Spleen (tissue), 11 donors: ENCODE results near the gene COL28A1. TPM values are rescaled to one million over a fixed set of nuclear protein-coding genes. Genes with fewer than 3 reads are reported as not detected.

Experiments
- DNase-seq: peaks from one replicate; pipeline ENCODE4 v3.0.0-alpha.2; 2020
- H3K27ac ChIP-seq, 8 donors: fragments of 200-600 bp; sonication (generic) in 7 of 8; 1 replicate in 4 of 8; 2 replicates in 4 of 8; pipeline versions ENCODE4 v1.5.0 to v1.8.0; 2016 to 2021; ENCODE audit warnings: inconsistent platforms in 4 of 8, mild to moderate bottlenecking in 4 of 8, moderate library complexity in 1 of 8
- H3K27me3 ChIP-seq, 7 donors: fragments of 200-600 bp; sonication (generic) in 6 of 7; replicated peaks in 1 of 7; 1 replicate in 4 of 7; 2 replicates in 3 of 7; pipeline versions ENCODE4 v1.5.0 to v1.8.0; 2016 to 2021; ENCODE audit warnings: inconsistent platforms in 3 of 7, mild to moderate bottlenecking in 1 of 7
- H3K36me3 ChIP-seq, 6 donors: fragments of 200-600 bp; sonication (generic) in 5 of 6; 1 replicate in 4 of 6; 2 replicates in 2 of 6; pipeline versions ENCODE4 v1.5.0 to v1.8.0; 2016 to 2021; ENCODE audit warnings: inconsistent platforms in 2 of 6
- H3K4me1 ChIP-seq, 6 donors: fragments of 200-600 bp; sonication (generic) in 5 of 6; 1 replicate in 3 of 6; 2 replicates in 3 of 6; pipeline versions ENCODE4 v1.5.0 to v1.8.0; 2016 to 2021; ENCODE audit warnings: inconsistent platforms in 3 of 6
- H3K4me3 ChIP-seq, 8 donors: fragments of 200-600 bp; sonication (generic) in 7 of 8; 1 replicate in 4 of 8; 2 replicates in 4 of 8; pipeline versions ENCODE4 v1.5.0 to v1.8.0; 2016 to 2021; ENCODE audit warnings: inconsistent platforms in 4 of 8, mild to moderate bottlenecking in 4 of 8, moderate library complexity in 2 of 8
- H3K9me3 ChIP-seq, 8 donors: fragments of 200-600 bp; sonication (generic) in 7 of 8; 1 replicate in 4 of 8; 2 replicates in 4 of 8; pipeline versions ENCODE4 v1.5.0 to v1.8.0; 2016 to 2021; ENCODE audit warnings: inconsistent platforms in 4 of 8
- POLR2A ChIP-seq, 3 donors: fragments of 450-650 bp; IDR thresholded peaks; one replicate each; pipeline ENCODE4 v1.5.1; 2017; ENCODE audit warnings: antibody characterized with exemption in 3 of 3, mild to moderate bottlenecking in 1 of 3
- POLR2AphosphoS5 ChIP-seq, 3 donors: sonication (generic); formaldehyde crosslinking; IDR thresholded peaks; one replicate each; pipeline ENCODE4 v1.5.1; 2017; ENCODE audit warnings: antibody characterized with exemption in 3 of 3
- WGBS, 5 donors: extraction: QIAGEN DNeasy Blood & Tissue Kit in 3 of 5; methylation state at CpG; one replicate each; pipeline versions ENCODE4 v1.1.5 to v1.1.7; 2013 to 2018; 5-methylcytosine and 5-hydroxymethylcytosine counted together
- intact Hi-C: fragments of 100-400 bp; cut with DNase I; formaldehyde crosslinking; loops from one replicate; pipeline ENCODE4 v1.15.0; 2023; ENCODE audit warnings: low total_unique reads
- polyA plus RNA-seq, 3 donors: library from polyadenylated mRNA; stranded (reverse); fragments of 200-250 nt; gene quantifications; one replicate each; pipeline ENCODE4 v1.2.1, GENCODE V29; 2013
- total RNA-seq, 7 donors: library from RNA; depleted of rRNA in 3 of 7; stranded (reverse); fragments of >200 nt in 3 of 7; fragmentation: NEBNext Ultra II Directional in 4 of 7; extraction: Animal tissue kit (Norgen Biotek cat#: 25700) in 4 of 7; gene quantifications; one replicate each; pipeline versions ENCODE4 v1.1.0 to v1.2.1, GENCODE V29; 2016 to 2021
- TF ChIP-seq, protein P1 (sequence below), 11 experiments: fragments of 200-600 bp in 7 of 11; fragments of 450-650 bp in 4 of 11; sonication (generic) in 4 of 11; IDR thresholded peaks in 8 of 11; conservative IDR thresholded peaks in 3 of 11; 1 replicate in 7 of 11; 2 replicates in 4 of 11; pipeline versions ENCODE4 v1.4.0 to v1.8.0; 2016 to 2021; ENCODE audit warnings: antibody characterized with exemption in 11 of 11, inconsistent platforms in 4 of 11, mild to moderate bottlenecking in 1 of 11
- donor health status: healthy with polysubstance abuse.
- donor health status: DM: no; HTN: no; CAD: no; lungs with moderate emphysema.
- donor health status: DM: no; HTN: no; CAD: no.
- donor health status: Bipolar disorder and iron deficiency.
- donor health status: healthy.
- donor health status: DM: no; HTN: no; CAD: no.
- donor health status: DM: yes; HTN: yes; CAD: no.

Gene COL28A1
- total and polyA plus RNA-seq, 10 donors: 0.08 to 1.6 (median 0.51) TPM

DNA sequence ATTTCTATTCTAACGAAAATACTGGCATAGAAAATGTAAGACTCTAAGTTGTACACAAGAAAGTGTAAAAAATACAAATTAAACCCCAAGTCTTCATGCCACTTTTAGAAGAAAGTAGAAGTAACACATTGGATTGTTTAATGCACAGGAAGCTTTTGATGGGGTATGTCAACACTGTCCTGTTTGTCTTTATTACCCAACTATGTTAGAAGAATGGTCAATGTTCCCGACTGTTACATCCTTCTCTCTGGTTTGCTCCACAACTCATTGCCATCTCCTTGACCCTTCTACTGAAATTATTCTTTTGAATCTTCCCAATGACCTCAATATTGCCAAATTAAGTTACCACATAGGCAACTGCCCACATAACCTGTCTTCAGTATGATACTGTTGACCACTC is 35.8 kb downstream of the COL28A1 start:
- Histone ChIP-seq H3K4me3 (no peak overlapping the region), H3K27ac (no peak overlapping the region), H3K4me1 (no peaks in the 10 kb centered on the region), H3K9me3 (no peaks in the 10 kb centered on the region), H3K27me3 (no peaks in the 10 kb centered on the region), H3K36me3 (no peaks in the 10 kb centered on the region)
- TF ChIP-seq POLR2AphosphoS5 (IDR thresholded peaks at IDR 0.05) (no peak), POLR2A (IDR thresholded peaks at IDR 0.05) (no peak)
- TF ChIP-seq, protein P1, sequence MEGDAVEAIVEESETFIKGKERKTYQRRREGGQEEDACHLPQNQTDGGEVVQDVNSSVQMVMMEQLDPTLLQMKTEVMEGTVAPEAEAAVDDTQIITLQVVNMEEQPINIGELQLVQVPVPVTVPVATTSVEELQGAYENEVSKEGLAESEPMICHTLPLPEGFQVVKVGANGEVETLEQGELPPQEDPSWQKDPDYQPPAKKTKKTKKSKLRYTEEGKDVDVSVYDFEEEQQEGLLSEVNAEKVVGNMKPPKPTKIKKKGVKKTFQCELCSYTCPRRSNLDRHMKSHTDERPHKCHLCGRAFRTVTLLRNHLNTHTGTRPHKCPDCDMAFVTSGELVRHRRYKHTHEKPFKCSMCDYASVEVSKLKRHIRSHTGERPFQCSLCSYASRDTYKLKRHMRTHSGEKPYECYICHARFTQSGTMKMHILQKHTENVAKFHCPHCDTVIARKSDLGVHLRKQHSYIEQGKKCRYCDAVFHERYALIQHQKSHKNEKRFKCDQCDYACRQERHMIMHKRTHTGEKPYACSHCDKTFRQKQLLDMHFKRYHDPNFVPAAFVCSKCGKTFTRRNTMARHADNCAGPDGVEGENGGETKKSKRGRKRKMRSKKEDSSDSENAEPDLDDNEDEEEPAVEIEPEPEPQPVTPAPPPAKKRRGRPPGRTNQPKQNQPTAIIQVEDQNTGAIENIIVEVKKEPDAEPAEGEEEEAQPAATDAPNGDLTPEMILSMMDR (IDR thresholded peaks at IDR 0.05 in 8 of 11, conservative IDR thresholded peaks at IDR 0.05 in 3 of 11): no peak
- DNase-seq: no peak
- intact Hi-C loops: no loop called here
- 52 to 77% (median 65%) methylated on average over 2 of the region's 2 CpGs for WGBS, 5 donors

DNA sequence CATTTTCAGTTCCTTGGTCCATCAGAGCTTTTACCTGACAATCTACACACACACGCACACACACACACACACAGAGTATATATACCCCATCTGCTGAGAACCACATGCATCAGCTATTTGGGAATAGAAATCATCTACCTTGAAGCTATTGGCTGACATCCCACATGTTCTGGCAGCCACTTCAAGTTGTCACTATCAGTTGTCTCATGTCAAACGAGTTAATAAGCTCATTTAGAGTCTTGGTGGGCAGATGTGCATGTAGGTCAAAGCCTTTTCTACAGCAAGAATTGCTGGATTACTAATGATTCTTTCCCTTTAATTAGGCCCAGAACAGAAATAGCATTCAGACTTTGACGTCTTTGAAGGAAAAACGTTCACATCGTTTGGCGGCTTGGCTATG is 36.8 kb downstream of the COL28A1 start:
- intact Hi-C loops: no loop called here
- Histone ChIP-seq H3K4me1 (no peaks in the 10 kb centered on the region), H3K9me3 (no peaks in the 10 kb centered on the region), H3K4me3 (no peak overlapping the region), H3K36me3 (no peaks in the 10 kb centered on the region), H3K27me3 (no peaks in the 10 kb centered on the region), H3K27ac (no peak overlapping the region)
- DNase-seq: no peak
- WGBS, 5 donors: 71 to 80% (median 76%) methylated on average over 6 of the region's 6 CpGs
- TF ChIP-seq POLR2AphosphoS5 (IDR thresholded peaks at IDR 0.05): no peak
- TF ChIP-seq POLR2A (IDR thresholded peaks at IDR 0.05): no peak
- TF ChIP-seq, protein P1 (IDR thresholded peaks at IDR 0.05 in 8 of 11, conservative IDR thresholded peaks at IDR 0.05 in 3 of 11): no peak

DNA sequence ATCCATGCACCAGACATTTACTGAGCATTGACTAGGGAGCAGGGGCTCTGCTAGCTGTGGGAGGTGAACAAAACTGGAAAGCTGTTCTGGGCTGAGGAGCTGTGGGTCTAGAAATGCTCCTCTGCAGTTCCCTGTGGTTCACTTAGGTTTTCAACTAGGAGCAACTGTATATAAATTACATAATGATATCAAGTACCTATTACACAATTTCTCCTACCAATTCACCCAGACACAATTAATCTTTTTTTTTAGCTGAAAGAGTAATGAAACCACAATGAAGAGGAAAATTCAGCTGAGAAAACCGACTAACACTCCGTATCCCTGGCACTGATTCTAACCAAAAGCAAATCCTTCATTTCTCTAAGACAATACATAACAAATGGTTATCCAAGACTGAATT is 39.4 kb downstream of the COL28A1 start:
- 62 to 83% (median 73%) methylated on average over 2 of the region's 2 CpGs for WGBS, 5 donors
- intact Hi-C loops: no loop called here

DNA sequence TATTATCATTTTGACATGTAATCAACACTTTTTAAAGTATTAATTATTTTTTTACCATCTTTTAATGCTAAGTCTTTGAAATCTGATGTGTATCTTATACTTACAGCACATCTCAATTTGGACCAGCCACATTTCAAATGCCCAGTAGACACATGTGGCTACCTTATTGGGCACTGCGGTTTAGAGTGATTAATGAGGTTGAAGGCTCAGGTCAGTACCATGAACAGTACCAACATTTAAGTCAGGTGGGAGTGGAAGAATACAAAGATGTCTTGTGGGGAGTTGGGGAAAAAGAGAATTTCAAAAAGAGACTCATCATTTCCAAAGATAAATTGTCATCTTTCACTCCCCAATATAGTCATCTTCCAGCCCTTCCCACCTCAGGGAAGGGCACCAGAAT is 40.5 kb downstream of the COL28A1 start:
- DNase-seq: no peak
- H3K27ac ChIP-seq: no peak overlapping the region
- 0 to 48% (median 39%) methylated on average over 1 of the region's 1 CpG for WGBS, 5 donors
- no peaks in the 10 kb centered on the region for H3K36me3 ChIP-seq
- TF ChIP-seq, protein P1 (IDR thresholded peaks at IDR 0.05 in 8 of 11, conservative IDR thresholded peaks at IDR 0.05 in 3 of 11): no peak
- TF ChIP-seq POLR2A (IDR thresholded peaks at IDR 0.05) (no peak), POLR2AphosphoS5 (IDR thresholded peaks at IDR 0.05) (no peak)
- H3K4me1 ChIP-seq: peaks cover 0 to 8% (median 0%) of the 10 kb centered on the region in 6 donors
- no peaks in the 10 kb centered on the region for H3K27me3 ChIP-seq
- intact Hi-C loops: no loop called here
- no peaks in the 10 kb centered on the region for H3K9me3 ChIP-seq
- no peak overlapping the region for H3K4me3 ChIP-seq

More for the DNA sequence above, 39.4 kb downstream of the COL28A1 start:
- peaks cover 0 to 4% (median 0%) of the 10 kb centered on the region in 6 donors for H3K4me1 ChIP-seq
- TF ChIP-seq POLR2A (IDR thresholded peaks at IDR 0.05): no peak
- TF ChIP-seq, protein P1 (IDR thresholded peaks at IDR 0.05 in 8 of 11, conservative IDR thresholded peaks at IDR 0.05 in 3 of 11): no peak
- no peak for TF ChIP-seq POLR2AphosphoS5 (IDR thresholded peaks at IDR 0.05)
- H3K27me3 ChIP-seq: no peaks in the 10 kb centered on the region
- no peak overlapping the region for H3K27ac ChIP-seq
- H3K4me3 ChIP-seq: no peak overlapping the region
- DNase-seq: no peak
- H3K36me3 ChIP-seq: no peaks in the 10 kb centered on the region
- H3K9me3 ChIP-seq: no peaks in the 10 kb centered on the region
